Fibroblast of skin of scalp (primary cell): Measurements from ENCODE around the gene FAM163B. TPM values are rescaled to one million over a fixed set of nuclear protein-coding genes. Genes with fewer than 3 reads are reported as not detected.

Experiments used
- DNase-seq: peaks from one replicate; pipeline ENCODE4 v3.0.0-alpha.2; 2013
- polyA plus RNA-seq, 2 experiments: library from polyadenylated mRNA; unstranded; fragments of 120-200 nt; gene quantifications; one replicate each; pipeline ENCODE4 v1.2.1, GENCODE V29; 2013; ENCODE audit not compliant: insufficient read length in 2 of 2

The FAM163B gene
- not detected for polyA plus RNA-seq (2013, experiment 1 of 2; ENCODE audit: insufficient read length)
- not detected for polyA plus RNA-seq (2013, experiment 2 of 2; ENCODE audit: insufficient read length)

DNA sequence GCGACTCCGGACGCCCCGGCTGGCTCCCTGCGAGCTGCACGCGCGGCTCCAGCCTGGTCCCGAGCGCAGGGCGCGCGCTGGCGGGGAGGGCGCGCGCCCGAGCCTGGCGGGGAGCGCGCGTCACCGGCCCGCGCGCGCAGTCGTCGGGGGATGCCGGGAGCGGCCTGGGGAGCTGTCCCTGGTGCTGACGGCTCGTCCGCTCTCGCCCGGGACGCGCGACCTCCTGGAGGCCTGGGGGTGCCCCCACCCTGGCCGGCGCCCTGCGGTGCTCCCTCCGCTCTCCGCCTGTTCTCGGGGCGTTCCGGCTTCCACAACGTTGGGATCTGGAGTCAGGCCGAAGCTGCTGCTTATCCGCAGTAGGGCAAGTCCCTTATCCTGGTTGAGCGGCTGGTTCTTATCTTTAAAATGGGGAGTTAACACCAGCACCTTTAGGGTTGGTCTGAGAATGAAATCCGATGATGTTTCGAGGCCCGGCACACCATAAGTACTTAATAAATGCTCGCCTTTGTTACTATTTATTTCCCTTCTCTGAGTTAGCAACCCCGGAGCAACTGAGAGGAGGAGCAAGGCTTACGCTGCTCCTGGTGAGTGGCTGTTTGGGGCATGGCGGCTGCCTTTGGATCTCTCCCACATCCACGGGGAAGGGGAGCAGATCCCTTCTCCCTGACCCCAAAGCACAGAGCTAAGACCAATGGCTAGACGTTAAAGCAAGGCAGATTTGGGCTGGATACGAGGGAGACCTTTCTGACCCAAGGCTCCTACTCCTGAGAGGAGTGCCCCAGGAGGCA is at the start of gene FAM163B:
FAM163B (minus strand) TSS at position 79 of the 788 bp plus-strand sequence. CDS start 29,166 bp downstream, outside the sequence.
- DNase-seq: peak; percentile 46

DNA sequence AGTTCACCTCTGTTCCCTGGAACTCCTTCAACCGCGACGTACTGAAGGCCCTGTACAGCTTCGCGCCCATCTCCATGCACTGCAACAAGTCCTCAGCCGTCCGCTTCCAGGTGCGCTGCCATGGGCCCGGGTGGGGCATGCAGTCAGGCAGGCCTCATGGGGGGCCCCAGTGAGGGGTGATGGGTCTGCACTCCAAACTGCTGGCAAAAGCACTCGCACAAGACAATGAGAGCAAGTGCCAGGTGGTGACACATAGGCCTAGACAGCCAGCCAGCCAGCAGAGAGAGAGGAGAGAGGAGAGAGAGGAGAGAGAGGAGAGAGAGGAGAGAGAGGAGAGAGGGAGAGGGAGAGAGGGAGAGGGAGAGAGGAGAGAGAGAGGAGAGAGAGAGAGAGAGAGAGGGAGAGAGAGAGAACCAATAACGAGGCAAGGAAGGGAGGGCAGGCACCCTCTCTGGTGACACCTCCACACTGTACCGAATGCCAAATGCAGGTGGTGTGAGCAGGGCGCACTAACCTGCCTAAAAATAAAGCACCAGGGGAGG is 48.0 kb upstream of the FAM163B start:
- no peak for DNase-seq

DNA sequence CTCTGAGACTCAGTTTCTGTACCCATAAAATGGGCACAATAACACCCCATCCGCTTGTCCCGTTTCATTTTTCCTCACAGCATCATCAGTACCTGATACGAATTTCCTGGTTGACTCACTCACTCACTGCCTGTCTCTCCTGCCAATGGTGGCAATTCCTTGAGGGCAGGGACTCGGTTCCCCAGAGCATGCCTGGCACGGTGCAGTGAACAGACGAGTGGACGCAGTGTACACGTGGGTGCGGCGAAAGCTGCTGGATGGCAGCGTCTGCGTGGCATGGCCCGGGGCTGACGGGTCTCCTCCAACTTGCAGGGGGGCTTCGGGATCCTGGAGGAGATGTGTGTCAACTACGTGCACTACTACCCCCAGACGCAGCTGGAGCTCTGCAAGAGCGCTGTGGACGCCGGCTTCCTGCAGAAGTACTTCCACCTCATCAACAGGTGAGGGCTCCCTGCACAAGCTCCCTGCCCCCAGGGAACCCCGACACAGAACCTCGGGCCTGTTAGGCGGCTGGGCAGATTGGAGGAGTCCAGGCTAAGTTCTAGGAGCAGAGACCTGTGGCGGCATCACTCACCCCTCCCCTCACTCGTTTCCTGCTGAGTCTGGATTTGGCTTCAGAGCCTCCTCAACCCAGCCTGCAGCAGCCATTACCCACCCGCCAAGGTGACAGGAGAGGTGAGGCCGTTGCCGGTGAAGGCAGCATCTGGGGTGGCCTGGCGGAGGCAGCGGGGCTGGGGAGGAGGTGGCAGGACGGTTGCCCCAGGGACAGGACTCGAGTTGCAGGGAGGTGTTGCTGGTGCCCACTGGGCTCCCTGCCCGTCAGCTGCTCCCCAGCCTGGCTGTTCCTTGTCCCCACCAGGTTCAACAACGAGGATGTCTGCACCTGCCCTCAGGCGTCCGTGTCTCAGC is 47.3 kb upstream of the FAM163B start:
- DNase-seq: no peak

DNA sequence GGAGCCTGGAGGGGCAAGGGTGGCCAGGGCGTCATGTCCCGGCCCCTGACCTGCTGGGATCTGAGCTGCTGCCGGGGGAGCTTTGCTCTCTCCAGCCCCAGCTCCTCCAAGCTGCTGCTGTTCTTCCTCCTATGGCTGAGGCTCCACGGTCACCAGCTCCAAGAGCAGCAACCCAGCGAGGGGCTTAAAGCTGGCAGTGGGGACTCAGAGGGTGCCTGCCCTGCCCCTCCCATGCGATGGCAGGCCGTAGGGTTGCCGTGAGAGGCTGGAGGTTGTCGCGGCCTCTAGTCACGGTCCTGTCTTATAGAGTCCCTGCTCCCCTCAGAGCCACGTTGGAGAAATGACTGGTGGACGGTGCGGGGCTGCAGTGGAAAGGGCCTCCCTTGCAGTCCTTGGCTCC is 46.5 kb upstream of the FAM163B start:
- DNase-seq: no peak

DNA sequence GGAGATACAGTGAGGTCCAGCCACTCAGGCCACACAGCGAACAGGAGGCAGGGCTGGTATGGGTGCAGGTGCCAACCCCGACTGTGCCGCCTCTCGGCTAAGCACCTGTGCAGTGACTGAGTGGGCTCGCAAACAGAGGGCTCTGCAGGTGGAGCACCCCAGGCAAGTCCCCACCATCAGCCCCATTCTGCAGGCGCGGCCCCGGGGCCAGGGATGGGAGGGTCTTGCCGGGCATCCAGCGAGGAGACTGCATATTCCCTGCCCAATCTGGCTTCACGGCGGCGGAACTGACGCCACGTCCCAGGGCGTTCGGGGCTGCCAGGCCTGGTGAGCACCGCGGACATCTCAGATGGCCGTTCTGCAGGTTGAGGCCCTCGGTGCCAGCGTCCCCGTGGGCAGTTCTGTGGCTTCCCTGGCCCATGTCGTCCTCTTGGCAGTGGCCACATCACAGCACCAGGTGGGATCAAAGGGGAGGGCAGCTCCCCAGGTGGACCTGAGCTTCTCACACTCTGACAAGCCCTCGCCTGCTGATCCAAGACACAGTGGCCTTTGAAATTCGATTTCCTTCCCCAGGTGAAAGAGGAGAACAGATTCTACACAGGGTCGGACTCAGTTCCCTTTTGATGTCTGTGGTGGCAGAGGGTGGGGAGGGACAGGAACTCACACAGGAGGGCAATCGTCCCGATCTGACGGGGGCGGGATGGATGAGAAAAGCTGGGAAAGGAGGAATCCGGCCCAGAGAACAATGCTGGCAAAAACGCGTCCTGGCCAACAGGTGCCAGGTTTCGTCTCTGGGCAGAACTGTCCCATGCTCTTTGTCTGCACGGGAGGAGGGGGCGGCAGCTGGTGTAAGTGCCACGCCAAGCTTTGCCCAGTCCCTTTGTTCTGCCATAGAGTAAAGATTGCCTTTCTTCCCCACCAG is 45.8 kb upstream of the FAM163B start:
- DNase-seq: no peak

DNA sequence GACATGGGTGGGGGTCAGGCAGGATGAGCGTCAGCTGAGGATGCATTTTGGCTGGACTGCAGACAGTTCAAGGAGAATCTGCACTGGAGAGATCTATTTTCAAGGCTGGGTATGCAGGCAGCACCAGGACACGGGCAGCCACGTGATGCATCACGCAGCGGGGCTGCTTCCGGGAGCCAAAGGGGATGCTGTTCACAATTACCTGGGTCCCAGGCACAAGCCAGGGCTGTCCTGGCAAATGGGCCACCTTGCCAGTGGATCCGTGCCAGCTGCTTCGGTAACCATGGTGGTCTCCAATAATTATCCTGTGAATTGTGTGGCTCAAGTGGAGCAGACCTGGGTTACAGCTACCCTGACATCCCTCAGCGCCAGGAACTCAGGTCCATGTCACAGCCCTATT is 44.4 kb upstream of the FAM163B start:
- DNase-seq: no peak

DNA sequence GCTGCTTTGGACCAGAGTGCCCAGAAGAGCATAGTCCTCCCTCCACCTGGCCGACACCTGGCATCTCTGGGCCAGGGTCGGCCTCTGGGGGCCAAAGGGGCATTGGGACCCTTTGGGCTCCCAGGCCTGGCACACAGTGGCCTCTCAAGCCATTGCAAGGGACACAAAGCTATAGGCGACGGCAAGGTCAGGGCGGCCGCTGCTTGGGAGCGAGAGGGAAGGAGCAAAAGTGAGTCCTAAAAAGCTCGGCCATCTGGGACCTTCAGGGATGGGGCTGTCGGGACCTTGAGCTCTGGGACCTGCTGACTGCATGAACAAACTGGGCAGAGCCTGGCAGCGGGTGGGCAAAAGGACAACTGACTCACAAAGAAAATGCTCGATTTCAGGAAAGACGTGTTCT is 40.8 kb upstream of the FAM163B start:
- DNase-seq: no peak

DNA sequence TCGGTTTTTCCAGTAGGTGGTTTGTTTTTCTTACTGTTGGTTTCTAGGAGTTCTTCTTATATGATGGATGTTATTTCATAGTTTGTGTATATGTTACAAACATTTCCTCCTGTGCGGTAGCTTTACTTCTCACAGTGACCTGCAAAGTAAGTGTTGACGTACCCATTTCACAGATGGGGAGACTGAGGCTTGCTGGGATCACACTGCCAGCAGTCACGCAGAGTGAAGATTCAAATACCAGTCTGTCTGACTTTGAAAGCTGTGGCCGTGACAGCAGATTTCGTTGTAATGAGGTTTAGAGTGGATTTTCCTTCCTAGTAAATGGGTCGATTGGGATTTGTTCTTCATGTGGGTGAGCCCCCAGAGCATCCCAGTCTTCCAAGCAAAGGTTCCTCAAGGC is 40.0 kb upstream of the FAM163B start:
- no peak for DNase-seq

DNA sequence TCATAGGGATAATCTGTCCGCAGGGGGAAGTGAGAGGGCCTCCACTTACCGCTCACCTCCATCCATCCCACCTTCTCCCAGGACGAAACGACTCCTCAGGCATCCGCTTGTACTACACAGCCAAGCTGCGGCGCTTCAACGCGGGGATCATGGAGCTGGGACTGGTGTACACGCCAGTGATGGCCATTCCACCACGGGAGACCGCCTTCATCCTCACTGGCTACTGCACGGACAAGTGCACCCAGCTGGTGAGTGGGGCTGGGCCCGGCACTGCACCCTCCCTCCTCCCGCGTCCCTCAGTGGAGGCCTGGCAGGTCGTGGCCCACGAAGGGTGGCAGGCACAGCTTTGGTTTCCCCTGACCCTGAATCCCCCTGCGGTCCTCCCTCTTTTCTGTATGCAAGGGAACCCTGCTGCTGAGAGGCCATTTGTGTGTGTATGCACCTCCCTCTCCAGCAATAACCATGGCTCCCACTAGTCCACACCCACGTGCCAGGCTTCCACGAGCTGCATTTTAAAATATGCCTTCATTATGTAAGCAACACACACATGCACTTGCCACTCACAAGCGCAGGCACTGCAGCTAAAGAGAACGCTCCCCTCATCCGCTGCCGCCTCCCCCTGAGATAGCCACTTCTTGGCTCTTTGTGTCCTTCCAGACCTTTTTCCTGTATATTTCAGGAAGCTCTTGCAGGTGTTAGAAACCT is 38.7 kb upstream of the FAM163B start:
- no peak for DNase-seq

DNA sequence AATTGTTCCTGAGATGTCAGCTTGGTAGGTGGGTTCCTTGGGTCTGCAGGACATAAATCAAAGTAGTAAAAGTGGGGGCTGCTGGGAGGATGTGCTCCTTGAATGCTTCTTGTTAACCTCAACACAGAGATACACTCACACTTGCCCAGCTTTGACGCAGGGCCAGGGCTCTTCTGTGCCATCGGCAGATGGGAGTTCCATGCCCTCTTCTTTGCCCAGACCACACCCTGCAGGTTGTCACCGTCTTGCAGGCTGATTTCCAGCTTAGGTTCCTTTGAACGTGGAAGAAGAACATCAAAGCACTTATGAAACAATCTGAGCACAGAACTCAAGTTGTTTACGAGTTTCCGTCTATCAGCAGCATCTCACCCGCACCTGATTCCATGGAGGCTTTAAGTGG is 38.0 kb upstream of the FAM163B start:
- DNase-seq: no peak

DNA sequence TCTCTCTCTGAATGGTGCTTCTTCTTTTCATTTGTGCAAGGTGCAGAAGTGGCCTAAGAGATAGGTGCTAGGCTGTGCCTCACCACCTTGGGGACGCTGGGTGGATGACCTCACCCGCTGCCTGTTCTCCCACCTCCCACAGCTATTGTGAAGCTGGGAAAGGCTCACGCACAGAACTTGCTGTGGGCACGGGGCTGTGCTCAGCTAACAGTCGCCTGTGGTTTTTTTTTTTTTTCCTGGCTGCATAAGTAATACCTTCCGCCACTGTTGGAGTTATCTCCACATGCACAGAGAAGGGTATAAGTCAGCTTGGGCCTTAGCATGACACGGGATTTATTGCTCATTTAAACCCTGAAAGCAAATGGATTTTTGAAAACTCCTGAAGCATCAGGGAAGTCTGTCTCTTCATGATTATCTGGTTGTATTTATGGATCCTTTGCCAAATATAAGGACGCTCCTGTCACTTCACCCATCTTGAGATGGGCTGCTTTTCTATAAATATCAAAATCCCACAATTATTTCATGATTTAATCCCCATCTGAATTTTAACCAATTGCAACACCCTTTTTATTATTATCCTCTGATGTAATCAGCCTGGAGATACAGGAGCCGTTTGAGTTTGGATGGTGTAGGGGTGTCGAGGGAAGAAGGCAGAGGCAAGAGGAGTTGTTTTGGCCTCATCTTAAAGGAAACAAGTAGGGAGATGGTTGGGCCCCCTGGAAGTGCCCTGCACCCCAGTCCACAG is 36.0 kb upstream of the FAM163B start:
- no peak for DNase-seq

DNA sequence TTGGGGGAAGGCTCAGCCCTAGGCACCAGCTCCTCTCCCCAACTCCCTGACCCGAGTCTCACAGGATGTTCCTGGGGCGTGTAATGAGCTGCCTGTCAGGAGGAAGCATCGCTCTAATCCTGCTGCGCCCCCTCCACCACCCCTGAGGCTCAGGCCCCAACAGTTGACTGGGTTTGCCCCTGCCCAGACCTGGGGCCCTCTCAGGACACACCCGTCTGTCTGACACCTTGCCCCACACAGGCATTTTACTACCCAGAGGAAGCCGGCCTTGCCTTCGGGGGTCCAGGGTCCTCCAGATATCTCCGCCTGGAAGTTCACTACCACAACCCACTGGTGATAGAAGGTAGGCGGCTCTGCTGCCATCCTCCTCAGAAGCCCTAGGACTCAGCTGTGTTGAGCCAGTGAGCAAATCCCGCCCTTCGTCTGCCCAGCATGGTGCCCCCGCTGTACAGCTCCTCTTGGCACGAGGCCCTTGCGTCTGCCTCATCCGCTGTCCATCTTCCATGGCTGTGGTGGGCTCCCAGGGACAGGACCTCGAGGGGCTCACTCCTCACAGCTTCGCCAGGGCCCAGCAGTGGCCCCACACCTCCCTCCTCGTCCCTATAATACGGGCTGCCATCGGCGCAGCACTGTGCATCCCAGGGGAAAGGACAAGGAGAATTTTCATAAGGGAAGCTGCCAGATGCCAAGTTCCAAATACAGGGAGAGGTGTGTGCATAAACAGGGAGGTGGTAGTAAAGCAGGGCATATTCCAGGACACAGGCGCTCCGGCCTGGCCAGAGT is 35.0 kb upstream of the FAM163B start:
- no peak for DNase-seq

DNA sequence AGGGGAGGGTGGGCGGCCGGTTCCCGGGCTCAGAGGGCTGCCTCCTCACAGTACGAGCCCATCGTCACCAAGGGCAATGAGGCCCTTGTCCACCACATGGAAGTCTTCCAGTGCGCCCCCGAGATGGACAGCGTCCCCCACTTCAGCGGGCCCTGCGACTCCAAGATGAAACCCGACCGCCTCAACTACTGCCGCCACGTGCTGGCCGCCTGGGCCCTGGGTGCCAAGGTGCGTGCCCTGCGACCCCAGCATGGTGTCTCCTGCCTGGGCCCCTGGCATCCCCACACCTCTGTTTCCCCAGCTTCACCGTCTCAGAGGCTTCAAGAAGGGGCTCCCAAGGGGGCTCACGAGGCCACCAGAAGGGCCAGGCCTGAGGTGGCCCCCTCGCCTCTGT is 34.2 kb upstream of the FAM163B start:
- DNase-seq: no peak

DNA sequence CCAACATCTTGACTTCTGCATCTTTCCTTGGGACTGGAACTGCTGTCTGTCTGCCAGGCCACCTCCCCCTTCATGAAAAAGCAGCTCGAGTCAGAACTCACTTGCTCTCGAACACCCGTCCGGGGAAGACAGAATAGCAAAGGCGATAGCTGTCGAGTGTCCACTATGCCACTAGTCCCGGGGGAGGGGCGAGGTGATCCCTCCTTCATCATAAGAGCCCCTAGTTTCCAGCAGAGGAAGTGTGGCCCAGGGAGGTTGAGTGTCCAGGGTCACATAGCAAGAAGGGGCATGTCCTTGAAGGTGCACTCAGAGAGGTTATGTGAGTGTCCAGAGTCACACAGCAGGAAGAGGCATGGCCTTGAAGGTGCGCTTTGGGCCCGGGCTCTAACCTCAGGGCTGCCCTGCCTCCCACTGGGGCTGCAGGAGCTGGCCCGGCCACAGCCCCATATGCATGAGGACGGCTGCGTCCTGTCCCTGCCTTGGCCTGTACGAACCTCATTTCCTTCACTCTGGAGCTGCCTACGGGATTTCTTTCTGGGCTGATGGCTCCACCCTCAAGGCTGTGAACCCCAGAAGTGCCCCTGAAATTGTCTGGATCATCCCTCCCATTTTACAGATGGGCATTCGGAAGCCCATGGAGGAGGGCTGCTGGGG is 33.6 kb upstream of the FAM163B start:
- no peak for DNase-seq

DNA sequence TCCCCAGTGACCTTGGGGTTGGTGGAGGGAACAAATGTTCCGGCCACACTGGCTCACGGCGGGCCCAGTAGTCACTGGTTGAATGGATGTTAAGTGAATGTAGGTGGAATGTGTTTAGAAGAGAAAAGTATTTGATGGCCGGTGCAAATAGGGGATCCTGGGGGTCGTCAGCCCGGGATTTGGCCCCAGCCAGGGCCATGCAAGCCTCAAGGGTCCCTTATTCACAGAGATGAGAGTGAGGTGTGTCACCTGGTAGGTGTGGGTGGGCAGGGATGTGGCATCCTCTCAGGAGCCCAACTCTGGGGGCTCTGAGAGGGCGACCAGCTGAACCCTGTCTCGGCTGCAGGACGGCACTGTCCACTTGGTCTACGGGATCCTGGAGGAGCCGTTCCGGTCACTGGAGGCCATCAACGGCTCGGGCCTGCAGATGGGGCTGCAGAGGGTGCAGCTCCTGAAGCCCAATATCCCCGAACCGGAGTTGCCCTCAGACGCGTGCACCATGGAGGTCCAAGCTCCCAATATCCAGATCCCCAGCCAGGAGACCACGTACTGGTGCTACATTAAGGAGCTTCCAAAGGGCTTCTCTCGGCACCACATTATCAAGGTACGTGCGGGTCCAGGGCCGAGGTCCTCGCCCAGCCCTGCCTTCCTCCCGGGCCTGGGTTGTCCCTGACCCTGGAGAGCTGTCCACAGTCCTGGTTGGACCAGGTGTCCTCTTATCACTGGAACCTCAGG is 32.8 kb upstream of the FAM163B start:
- DNase-seq: no peak

DNA sequence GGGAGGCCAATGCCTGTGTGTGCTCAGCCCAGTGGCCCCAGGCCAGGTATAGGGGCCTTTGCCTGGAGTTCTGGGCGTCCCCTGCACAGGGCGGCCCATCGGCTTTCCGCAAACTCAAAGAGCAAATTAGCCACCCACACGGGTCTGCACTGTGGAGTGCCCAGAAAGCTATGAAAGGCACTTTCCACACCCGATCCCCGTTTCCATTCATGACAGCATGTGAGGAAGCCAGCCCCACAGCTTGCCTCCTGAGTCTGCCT is 32.1 kb upstream of the FAM163B start:
- no peak for DNase-seq

DNA sequence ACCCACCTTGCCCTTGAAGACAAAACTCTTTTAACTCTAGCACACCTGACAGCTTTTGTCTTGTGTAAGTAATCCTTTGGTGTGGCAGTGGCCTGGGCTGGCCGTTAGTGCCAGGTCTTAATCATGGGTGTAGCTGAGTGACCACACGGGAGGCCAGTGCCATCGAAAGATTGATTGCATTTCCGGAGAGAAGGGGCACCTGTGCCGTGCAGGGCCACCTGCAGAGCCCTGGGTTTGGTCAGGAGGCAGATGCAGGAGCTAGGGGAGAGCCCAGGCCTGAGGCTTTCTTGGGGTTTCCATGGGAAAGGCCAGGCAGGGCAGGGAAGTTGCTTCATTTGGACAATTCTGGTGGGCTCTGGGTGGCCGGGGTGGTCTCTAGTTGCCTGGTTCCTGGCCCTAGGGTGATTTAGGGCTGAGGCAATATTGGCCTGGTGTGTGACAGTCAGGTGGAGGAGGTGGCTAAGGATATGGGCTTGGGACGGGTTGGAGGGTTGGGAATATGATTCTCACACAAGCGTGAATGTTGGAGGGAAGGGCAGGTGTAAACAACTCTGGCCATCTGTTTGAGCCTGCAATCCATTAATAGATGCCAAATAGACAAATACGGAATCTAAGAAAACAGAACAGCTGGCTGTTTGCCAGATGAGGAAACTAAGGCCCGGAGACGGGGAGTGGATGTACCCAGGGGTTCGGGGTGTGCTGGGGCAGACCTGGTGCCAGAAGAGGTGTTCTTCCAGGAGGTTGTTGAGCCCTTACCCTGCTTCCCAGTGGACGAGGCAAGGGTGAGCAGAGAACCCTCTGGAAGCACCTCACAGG is 31.6 kb upstream of the FAM163B start:
- DNase-seq: no peak

DNA sequence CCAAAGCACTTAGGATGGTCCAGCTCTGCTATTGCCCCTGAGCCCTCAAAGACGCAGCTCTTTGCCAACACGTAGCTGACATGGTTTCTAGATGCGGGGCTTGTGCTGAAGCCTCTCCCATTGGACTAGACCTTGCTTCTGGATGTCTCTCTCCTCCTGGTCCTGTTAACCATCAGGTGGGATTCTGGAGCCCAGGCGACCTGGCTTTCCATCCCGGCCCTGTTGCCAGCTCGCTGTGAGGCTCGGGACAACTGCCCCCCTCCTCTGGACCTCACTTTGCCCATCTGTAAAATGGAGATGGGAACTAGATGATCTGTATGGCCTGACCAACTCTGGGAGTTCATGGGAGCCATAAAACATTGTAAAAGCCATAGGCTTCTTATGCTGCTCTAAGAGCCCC is 31.0 kb upstream of the FAM163B start:
- no peak for DNase-seq
